SK-N-SH treated with all-trans-retinoic acid at 6 μM for 48 hours (cell line): ENCODE data around the gene ROPN1L.

Source experiments
- ARNTL ChIP-seq: fragments of 450-650 bp; formaldehyde crosslinking; IDR thresholded peaks from 2 replicates; pipeline ENCODE4 v1.5.0; 2020; ENCODE audit warnings: low read depth, mild to moderate bottlenecking, moderate library complexity, borderline replicate concordance
- CREB5 ChIP-seq: fragments of 250-450 bp; sonication (Bioruptor Pico); IDR thresholded peaks from 2 replicates; pipeline ENCODE4 v1.5.1; 2020; ENCODE audit warnings: low read depth, mild to moderate bottlenecking, moderate library complexity
- CSDC2 ChIP-seq: fragments of 250-450 bp; sonication (Bioruptor Pico); IDR thresholded peaks from 2 replicates; pipeline ENCODE4 v1.5.0; 2020; ENCODE audit warnings: mild to moderate bottlenecking, moderate library complexity
- GLIS3 ChIP-seq: fragments of 250-450 bp; sonication (Bioruptor Pico); IDR thresholded peaks from 2 replicates; pipeline ENCODE4 v1.5.0; 2020; ENCODE audit warnings: mild to moderate bottlenecking, moderate library complexity
- PATZ1 ChIP-seq: fragments of 250-450 bp; sonication (Bioruptor Pico); IDR thresholded peaks from 2 replicates; pipeline ENCODE4 v1.8.0; 2020; ENCODE audit warnings: mild to moderate bottlenecking, moderate library complexity, borderline replicate concordance
- PPARA ChIP-seq: fragments of 250-450 bp; sonication (Bioruptor Pico); IDR thresholded peaks from 2 replicates; pipeline ENCODE4 v1.5.0; 2020; ENCODE audit warnings: mild to moderate bottlenecking, borderline replicate concordance
- SNAI2 ChIP-seq: fragments of 250-450 bp; sonication (Bioruptor Pico); IDR thresholded peaks from 2 replicates; pipeline ENCODE4 v1.5.0; 2020; ENCODE audit warnings: mild to moderate bottlenecking, moderate library complexity
- ZFP3 ChIP-seq: fragments of 250-450 bp; sonication (Bioruptor Pico); IDR thresholded peaks from 2 replicates; pipeline ENCODE4 v1.5.0; 2020; ENCODE audit warnings: mild to moderate bottlenecking, moderate library complexity
- ZNF70 ChIP-seq: fragments of 450-650 bp; formaldehyde crosslinking; IDR thresholded peaks from 2 replicates; pipeline ENCODE4 v1.5.0; 2020; ENCODE audit warnings: mild to moderate bottlenecking, moderate library complexity
- ZNF8 ChIP-seq: fragments of 450-650 bp; formaldehyde crosslinking; IDR thresholded peaks from 2 replicates; pipeline ENCODE4 v1.5.0; 2020; ENCODE audit warnings: mild to moderate bottlenecking, moderate library complexity

GRCh38 chr5:10399839-10400238, 41.8 kb upstream of the ROPN1L start:
- TF ChIP-seq SNAI2 (CRISPR knock-in tag) (no peak), CREB5 (no peak), CSDC2 (CRISPR knock-in tag) (no peak), PPARA (CRISPR knock-in tag) (no peak), ZNF8 (no peak), ZNF70 (no peak), GLIS3 (no peak), ARNTL (CRISPR knock-in tag) (no peak), ZFP3 (CRISPR knock-in tag) (no peak), PATZ1 (CRISPR knock-in tag) (no peak)
